Measurements from ENCODE around the gene ADAR.

DNA sequence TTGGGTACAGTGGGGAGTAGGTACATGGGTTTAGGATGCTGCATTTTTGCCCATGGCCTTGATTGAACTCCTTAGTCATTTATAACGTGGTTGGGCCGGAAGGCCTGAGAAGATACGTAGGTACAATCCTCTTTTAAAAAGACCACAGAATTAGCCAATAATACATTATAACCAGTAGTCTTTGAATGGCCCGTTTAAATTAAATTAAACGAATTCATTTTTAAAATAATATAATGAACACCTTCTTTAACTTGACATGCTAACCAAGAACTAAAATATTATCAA is 20.1 kb upstream of the ADAR start:
- TF ChIP-seq EZH2 (IDR thresholded peaks at IDR 0.05; ENCODE audit: borderline replicate concordance, low read depth, low read length, severe bottlenecking) = no peak
- TF ChIP-seq, protein P1, sequence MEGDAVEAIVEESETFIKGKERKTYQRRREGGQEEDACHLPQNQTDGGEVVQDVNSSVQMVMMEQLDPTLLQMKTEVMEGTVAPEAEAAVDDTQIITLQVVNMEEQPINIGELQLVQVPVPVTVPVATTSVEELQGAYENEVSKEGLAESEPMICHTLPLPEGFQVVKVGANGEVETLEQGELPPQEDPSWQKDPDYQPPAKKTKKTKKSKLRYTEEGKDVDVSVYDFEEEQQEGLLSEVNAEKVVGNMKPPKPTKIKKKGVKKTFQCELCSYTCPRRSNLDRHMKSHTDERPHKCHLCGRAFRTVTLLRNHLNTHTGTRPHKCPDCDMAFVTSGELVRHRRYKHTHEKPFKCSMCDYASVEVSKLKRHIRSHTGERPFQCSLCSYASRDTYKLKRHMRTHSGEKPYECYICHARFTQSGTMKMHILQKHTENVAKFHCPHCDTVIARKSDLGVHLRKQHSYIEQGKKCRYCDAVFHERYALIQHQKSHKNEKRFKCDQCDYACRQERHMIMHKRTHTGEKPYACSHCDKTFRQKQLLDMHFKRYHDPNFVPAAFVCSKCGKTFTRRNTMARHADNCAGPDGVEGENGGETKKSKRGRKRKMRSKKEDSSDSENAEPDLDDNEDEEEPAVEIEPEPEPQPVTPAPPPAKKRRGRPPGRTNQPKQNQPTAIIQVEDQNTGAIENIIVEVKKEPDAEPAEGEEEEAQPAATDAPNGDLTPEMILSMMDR (IDR thresholded peaks at IDR 0.05; ENCODE audit: borderline replicate concordance, extremely low read depth, low read length, poor library complexity, severe bottlenecking) = no peak

Measured in DND-41 (cell line).